Measurements from ENCODE around the gene IGIP.

IGIP gene

GRCh38 chr5:140146523-140146842, 20.7 kb downstream of the IGIP start:
- Histone ChIP-seq H3K27ac (replicated peaks) (no peak overlapping the region), H3K4me3 (replicated peaks; ENCODE audit: insufficient read depth, low read length) (no peak overlapping the region), H3K27me3 (ENCODE audit: insufficient read depth, poor library complexity, severe bottlenecking) (no peaks in the 10 kb centered on the region)
- DNase-seq (ENCODE audit: low read depth in 1 of 2, low spot score in 1 of 2) = no peak
- TF ChIP-seq POLR2AphosphoS5 (IDR thresholded peaks at IDR 0.05; ENCODE audit: low read depth) (no peak), SPI1 (IDR thresholded peaks at IDR 0.05; ENCODE audit: borderline replicate concordance, low read depth) (no peak), CTCF (IDR thresholded peaks at IDR 0.05; ENCODE audit: insufficient read depth, low read length) (no peak), REST (IDR thresholded peaks at IDR 0.05; ENCODE audit: insufficient replicate concordance, low read depth) (no peak), GABPA (IDR thresholded peaks at IDR 0.05; ENCODE audit: low read depth) (no peak)

- Histone ChIP-seq H3K27me3 (ENCODE audit: insufficient read depth, poor library complexity, severe bottlenecking) (no peaks in the 10 kb centered on the region), H3K27ac (replicated peaks) (no peak overlapping the region), H3K4me3 (replicated peaks; ENCODE audit: insufficient read depth, low read length) (no peak overlapping the region)
- no peak for DNase-seq (ENCODE audit: low read depth in 1 of 2, low spot score in 1 of 2)
- TF ChIP-seq POLR2AphosphoS5 (IDR thresholded peaks at IDR 0.05; ENCODE audit: low read depth) = no peak
- no peak for TF ChIP-seq SPI1 (IDR thresholded peaks at IDR 0.05; ENCODE audit: borderline replicate concordance, low read depth)
- no peak for TF ChIP-seq GABPA (IDR thresholded peaks at IDR 0.05; ENCODE audit: low read depth)
- no peak for TF ChIP-seq REST (IDR thresholded peaks at IDR 0.05; ENCODE audit: insufficient replicate concordance, low read depth)
- no peak for TF ChIP-seq CTCF (IDR thresholded peaks at IDR 0.05; ENCODE audit: insufficient read depth, low read length)
Observed at GRCh38 chr5:140147460-140147859, 21.7 kb downstream of the IGIP start.

GRCh38 chr5:140148508-140148907, 22.8 kb downstream of the IGIP start:
- no peak for DNase-seq (ENCODE audit: low read depth in 1 of 2, low spot score in 1 of 2)
- no peak overlapping the region for H3K4me3 ChIP-seq (replicated peaks; ENCODE audit: insufficient read depth, low read length)
- TF ChIP-seq CTCF (IDR thresholded peaks at IDR 0.05; ENCODE audit: insufficient read depth, low read length) (no peak), POLR2AphosphoS5 (IDR thresholded peaks at IDR 0.05; ENCODE audit: low read depth) (no peak), GABPA (IDR thresholded peaks at IDR 0.05; ENCODE audit: low read depth) (no peak), SPI1 (IDR thresholded peaks at IDR 0.05; ENCODE audit: borderline replicate concordance, low read depth) (no peak), REST (IDR thresholded peaks at IDR 0.05; ENCODE audit: insufficient replicate concordance, low read depth) (no peak)
- H3K27me3 ChIP-seq (ENCODE audit: insufficient read depth, poor library complexity, severe bottlenecking) = no peaks in the 10 kb centered on the region
- H3K27ac ChIP-seq (replicated peaks) = no peak overlapping the region
